Measurements from ENCODE around the gene MT1B. TPM values are rescaled to one million over a fixed set of nuclear protein-coding genes. Genes with fewer than 3 reads are reported as not detected.

MT1B gene
- total and polyA plus RNA-seq, 4 donors, result 1.2 to 1.5 TPM; not detected in 2

DNA sequence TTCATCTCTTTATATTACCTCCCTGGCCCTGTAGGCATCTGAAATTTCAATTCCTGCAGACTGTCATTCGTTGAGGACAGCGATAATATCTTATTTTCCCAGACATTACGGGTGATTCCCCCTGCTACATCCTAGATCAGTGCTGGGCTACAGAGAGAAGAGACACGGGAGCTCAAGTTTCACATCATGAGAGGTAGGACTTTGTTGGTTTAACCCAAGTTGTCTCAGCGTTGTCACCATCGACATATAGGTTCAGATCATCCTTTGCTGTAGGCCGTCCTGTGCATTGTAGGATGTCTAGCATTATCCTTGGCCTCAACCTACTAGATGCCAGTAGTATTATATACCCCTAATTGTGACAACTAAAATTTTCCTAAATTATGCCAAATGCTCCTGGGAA, 49.8 kb downstream of the MT1B start:
- H3K9ac ChIP-seq (ENCODE audit: low read depth in 1 of 2, low read length in 2 of 2), result no peak overlapping the region
- no peak overlapping the region for H3K4me3 ChIP-seq (ENCODE audit: low read depth in 1 of 3, low read length in 3 of 3)
- no peaks in the 10 kb centered on the region for H3K36me3 ChIP-seq (ENCODE audit: control insufficient read depth in 4 of 4, insufficient read depth in 3 of 4, low read depth in 1 of 4, low read length in 3 of 4)
- H3K9me3 ChIP-seq (ENCODE audit: control insufficient read depth in 4 of 4, low read length in 3 of 4), result no peaks in the 10 kb centered on the region
- TF ChIP-seq, protein P1, sequence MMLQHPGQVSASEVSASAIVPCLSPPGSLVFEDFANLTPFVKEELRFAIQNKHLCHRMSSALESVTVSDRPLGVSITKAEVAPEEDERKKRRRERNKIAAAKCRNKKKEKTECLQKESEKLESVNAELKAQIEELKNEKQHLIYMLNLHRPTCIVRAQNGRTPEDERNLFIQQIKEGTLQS (IDR thresholded peaks at IDR 0.05), result no peak
- no peak for TF ChIP-seq EGR1 (IDR thresholded peaks at IDR 0.05; ENCODE audit: low read depth in 2 of 2)
- no peaks in the 10 kb centered on the region for H3K27me3 ChIP-seq (ENCODE audit: control insufficient read depth in 4 of 4, insufficient read depth in 4 of 4, low read length in 3 of 4)
- H3K4me1 ChIP-seq (ENCODE audit: control insufficient read depth in 4 of 4, insufficient read depth in 4 of 4, low read length in 3 of 4), result peaks cover 0 to 6% (median 0%) of the 10 kb centered on the region in 4 donors
- no peak overlapping the region for H3K27ac ChIP-seq (ENCODE audit: low read depth in 1 of 2, low read length in 2 of 2)
- DNase-seq (ENCODE audit: low spot score), result no peak
- WGBS, result 92% methylated on average over 7 of the region's 7 CpGs

Other genes with a start within 250 kb of the MT1B start
- gene AMFR, start 226.3 kb upstream of the MT1B start, total RNA-seq, result 100 to 1,000 TPM; 128 to 309 TPM
- gene AMFR, start 226.3 kb upstream of the MT1B start, polyA plus RNA-seq, result 10 to 100 TPM; 43.3 to 69.1 TPM
- 10 to 100 TPM; 30.5 to 43.9 TPM for gene NUDT21, start 200.6 kb upstream of the MT1B start, total RNA-seq
- 10 to 100 TPM; 19.3 to 23.9 TPM for gene NUDT21, start 200.6 kb upstream of the MT1B start, polyA plus RNA-seq
- gene OGFOD1, start 200.3 kb upstream of the MT1B start, total RNA-seq, result 10 to 100 TPM; 17.0 to 40.2 TPM
- gene OGFOD1, start 200.3 kb upstream of the MT1B start, polyA plus RNA-seq, result 10 to 100 TPM; 15.5 to 25.3 TPM
- gene BBS2, start 131.9 kb upstream of the MT1B start, total RNA-seq, result 10 to 100 TPM; 11.3 to 13.8 TPM
- gene BBS2, start 131.9 kb upstream of the MT1B start, polyA plus RNA-seq, result 10 to 100 TPM in 1 of 2 donors, 1 to 10 TPM in 1; 7.1 to 10.9 TPM
- not detected for gene MT4, start 86.8 kb upstream of the MT1B start, total RNA-seq
- gene MT4, start 86.8 kb upstream of the MT1B start, polyA plus RNA-seq, result not detected
- gene MT3, start 62.4 kb upstream of the MT1B start, total RNA-seq, result not detected
- not detected for gene MT3, start 62.4 kb upstream of the MT1B start, polyA plus RNA-seq
- gene MT2A, start 43.3 kb upstream of the MT1B start, total RNA-seq, result 100 to 1,000 TPM in 1 of 2 donors, 10 to 100 TPM in 1; 45.8 to 387 TPM
- 1,000 to 10,000 TPM; 4,079 to 5,206 TPM for gene MT2A, start 43.3 kb upstream of the MT1B start, polyA plus RNA-seq
- gene MT1E, start 26.1 kb upstream of the MT1B start, total RNA-seq, result 1,000 to 10,000 TPM in 1 of 2 donors, 100 to 1,000 TPM in 1; 206 to 1,831 TPM
- 1,000 to 10,000 TPM in 1 of 2 donors, 100 to 1,000 TPM in 1; 336 to 1,280 TPM for gene MT1E, start 26.1 kb upstream of the MT1B start, polyA plus RNA-seq
- 100 to 1,000 TPM in 1 of 2 donors, 10 to 100 TPM in 1; 20.4 to 159 TPM for gene MT1M, start 19.2 kb upstream of the MT1B start, total RNA-seq
- 100 to 1,000 TPM; 229 to 343 TPM for gene MT1M, start 19.2 kb upstream of the MT1B start, polyA plus RNA-seq
- gene MT1A, start 13.2 kb upstream of the MT1B start, total RNA-seq, result 10 to 100 TPM; 10.1 to 21.9 TPM
- gene MT1A, start 13.2 kb upstream of the MT1B start, polyA plus RNA-seq, result 100 to 1,000 TPM; 127 to 511 TPM
- 100 to 1,000 TPM in 1 of 2 donors, 10 to 100 TPM in 1; 14.2 to 142 TPM for gene MT1F, start 6.1 kb downstream of the MT1B start, total RNA-seq
- 100 to 1,000 TPM; 126 to 895 TPM for gene MT1F, start 6.1 kb downstream of the MT1B start, polyA plus RNA-seq
- gene MT1G, start 16.2 kb downstream of the MT1B start, total RNA-seq, result 1,000 to 10,000 TPM in 1 of 2 donors, 100 to 1,000 TPM in 1; 152 to 2,353 TPM
- gene MT1G, start 16.2 kb downstream of the MT1B start, polyA plus RNA-seq, result 1,000 to 10,000 TPM; 4,443 to 9,444 TPM
- gene MT1H, start 17.9 kb downstream of the MT1B start, total RNA-seq, result 1,000 to 10,000 TPM in 1 of 2 donors, 1 to 10 TPM in 1; 4.4 to 1,396 TPM
- gene MT1H, start 17.9 kb downstream of the MT1B start, polyA plus RNA-seq, result 1,000 to 10,000 TPM in 1 of 2 donors, 100 to 1,000 TPM in 1; 479 to 1,775 TPM
- 100 to 1,000 TPM; 213 to 754 TPM for gene MT1X, start 30.6 kb downstream of the MT1B start, total RNA-seq
- 1,000 to 10,000 TPM; 2,051 to 3,979 TPM for gene MT1X, start 30.6 kb downstream of the MT1B start, polyA plus RNA-seq
- gene NUP93, start 78.2 kb downstream of the MT1B start, total RNA-seq, result 10 to 100 TPM; 11.3 to 31.8 TPM
- 1 to 10 TPM; 8.2 to 8.4 TPM for gene NUP93, start 78.2 kb downstream of the MT1B start, polyA plus RNA-seq
- gene SLC12A3, start 213.3 kb downstream of the MT1B start, total RNA-seq, result under 1 TPM in 1 of 2 donors, not detected in 1; 0.09 TPM
- gene SLC12A3, start 213.3 kb downstream of the MT1B start, polyA plus RNA-seq, result not detected

All from liver (tissue), 9 donors.